Stomach (tissue), 4 donors: Measurements from ENCODE around the gene SUPT16H.

Experiments used
- CTCF ChIP-seq, 7 experiments: fragments of 450-650 bp in 4 of 7; fragments of 200-600 bp in 3 of 7; sonication (generic) in 3 of 7; IDR thresholded peaks; one replicate each; pipeline ENCODE4 v1.5.1; 2016 to 2019; ENCODE audit warnings: antibody characterized with exemption in 7 of 7, control low read depth in 2 of 7, mild to moderate bottlenecking in 1 of 7
- EP300 ChIP-seq: sonication (generic); formaldehyde crosslinking; IDR thresholded peaks from one replicate; pipeline ENCODE4 v1.6.1; 2017; ENCODE audit warnings: antibody characterized with exemption
- POLR2AphosphoS5 ChIP-seq, 3 donors: sonication (generic); formaldehyde crosslinking; IDR thresholded peaks; one replicate each; pipeline ENCODE4 v1.6.1; 2016; ENCODE audit warnings: antibody characterized with exemption in 3 of 3

- TF ChIP-seq CTCF (IDR thresholded peaks at IDR 0.05) (no peak), EP300 (no peak), POLR2AphosphoS5 (IDR thresholded peaks at IDR 0.05) (no peak)
Observed at GRCh38 chr14:21307637-21308036, 76.2 kb downstream of the SUPT16H start.
